Measurements from ENCODE around the gene ADCK1.
"Not testable (repeated sequence)": the region's sequence is repeated elsewhere in the genome, so short reads cannot be mapped to it uniquely, and the experiment has no call there.

The ADCK1 gene

GRCh38 chr14:77763316-77763715, 36.6 kb upstream of the ADCK1 start:
- H3K4me3 ChIP-seq (ENCODE audit: low read length), result no peak overlapping the region
- no peak for DNase-seq (ENCODE audit: low read depth)
- TF ChIP-seq, protein P1, sequence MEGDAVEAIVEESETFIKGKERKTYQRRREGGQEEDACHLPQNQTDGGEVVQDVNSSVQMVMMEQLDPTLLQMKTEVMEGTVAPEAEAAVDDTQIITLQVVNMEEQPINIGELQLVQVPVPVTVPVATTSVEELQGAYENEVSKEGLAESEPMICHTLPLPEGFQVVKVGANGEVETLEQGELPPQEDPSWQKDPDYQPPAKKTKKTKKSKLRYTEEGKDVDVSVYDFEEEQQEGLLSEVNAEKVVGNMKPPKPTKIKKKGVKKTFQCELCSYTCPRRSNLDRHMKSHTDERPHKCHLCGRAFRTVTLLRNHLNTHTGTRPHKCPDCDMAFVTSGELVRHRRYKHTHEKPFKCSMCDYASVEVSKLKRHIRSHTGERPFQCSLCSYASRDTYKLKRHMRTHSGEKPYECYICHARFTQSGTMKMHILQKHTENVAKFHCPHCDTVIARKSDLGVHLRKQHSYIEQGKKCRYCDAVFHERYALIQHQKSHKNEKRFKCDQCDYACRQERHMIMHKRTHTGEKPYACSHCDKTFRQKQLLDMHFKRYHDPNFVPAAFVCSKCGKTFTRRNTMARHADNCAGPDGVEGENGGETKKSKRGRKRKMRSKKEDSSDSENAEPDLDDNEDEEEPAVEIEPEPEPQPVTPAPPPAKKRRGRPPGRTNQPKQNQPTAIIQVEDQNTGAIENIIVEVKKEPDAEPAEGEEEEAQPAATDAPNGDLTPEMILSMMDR (conservative IDR thresholded peaks at IDR 0.05; ENCODE audit: low read depth, low read length), result no peak

GRCh38 chr14:77763978-77764377, 35.9 kb upstream of the ADCK1 start:
- no peak for DNase-seq (ENCODE audit: low read depth)
- TF ChIP-seq, protein P1 (conservative IDR thresholded peaks at IDR 0.05; ENCODE audit: low read depth, low read length), result no peak

DNA sequence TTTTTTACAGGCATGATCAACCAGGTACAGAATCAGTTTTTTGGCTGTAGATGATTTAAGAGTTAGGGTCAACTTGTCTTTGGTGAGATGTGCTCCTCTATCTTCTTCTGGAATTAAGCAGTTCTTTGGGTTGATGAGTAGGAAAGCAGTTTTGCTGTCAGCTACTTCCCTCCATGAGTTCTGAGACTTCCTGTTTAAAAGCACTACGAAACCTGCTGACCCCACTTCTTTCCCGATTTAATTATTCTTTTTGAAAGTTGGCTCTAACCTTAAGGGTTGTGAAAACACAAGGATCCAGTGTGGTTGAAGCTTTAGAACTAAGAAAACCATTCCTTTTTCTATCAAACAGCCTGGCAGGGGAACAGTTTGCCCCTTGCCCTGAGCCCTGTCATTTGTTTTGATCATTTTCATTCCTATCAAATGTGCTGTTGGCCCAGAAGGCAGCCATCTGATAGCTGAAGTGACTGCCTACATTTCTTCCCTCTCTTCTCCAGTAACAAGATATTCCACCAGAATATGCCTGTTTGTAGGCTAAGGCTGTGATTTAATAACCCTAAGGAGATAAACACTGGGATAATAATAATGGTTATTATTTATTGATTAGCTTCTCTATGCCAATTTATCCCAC, 31.4 kb upstream of the ADCK1 start:
- not testable (repeated sequence) for DNase-seq (ENCODE audit: low read depth); H3K4me3 ChIP-seq (ENCODE audit: low read length)

More at GRCh38 chr14:77763978-77764377, 35.9 kb upstream of the ADCK1 start:
- no peak overlapping the region for H3K4me3 ChIP-seq (ENCODE audit: low read length)

GRCh38 chr14:77773966-77774365, 25.9 kb upstream of the ADCK1 start:
- DNase-seq (ENCODE audit: low read depth); H3K4me3 ChIP-seq (ENCODE audit: low read length): not testable (repeated sequence)

DNA sequence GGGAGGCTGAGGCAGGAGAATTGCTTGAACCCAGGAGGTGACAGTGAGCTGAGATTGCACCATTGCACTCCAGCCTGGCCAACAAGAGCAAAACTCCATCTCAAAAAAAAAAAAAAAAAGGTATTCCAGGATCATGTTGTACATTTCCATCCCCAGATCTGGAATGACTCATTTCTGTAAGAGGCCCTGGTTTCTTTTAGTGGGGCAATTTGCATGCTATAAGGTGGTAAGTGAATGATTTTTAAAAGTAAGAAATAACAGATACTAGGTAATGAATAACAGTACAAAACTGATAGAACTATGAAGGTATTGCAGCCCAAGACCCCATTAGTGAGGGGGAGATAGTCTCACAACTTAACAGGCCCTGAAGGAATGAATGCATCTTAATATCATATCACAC, 17.7 kb upstream of the ADCK1 start:
- no peak for DNase-seq (ENCODE audit: low read depth)
- TF ChIP-seq, protein P1 (conservative IDR thresholded peaks at IDR 0.05; ENCODE audit: low read depth, low read length), result no peak
- H3K4me3 ChIP-seq (ENCODE audit: low read length), result no peak overlapping the region

GRCh38 chr14:77786148-77786547, 13.8 kb upstream of the ADCK1 start:
- DNase-seq (ENCODE audit: low read depth), result no peak
- TF ChIP-seq, protein P1 (conservative IDR thresholded peaks at IDR 0.05; ENCODE audit: low read depth, low read length), result no peak
- no peak overlapping the region for H3K4me3 ChIP-seq (ENCODE audit: low read length)

DNA sequence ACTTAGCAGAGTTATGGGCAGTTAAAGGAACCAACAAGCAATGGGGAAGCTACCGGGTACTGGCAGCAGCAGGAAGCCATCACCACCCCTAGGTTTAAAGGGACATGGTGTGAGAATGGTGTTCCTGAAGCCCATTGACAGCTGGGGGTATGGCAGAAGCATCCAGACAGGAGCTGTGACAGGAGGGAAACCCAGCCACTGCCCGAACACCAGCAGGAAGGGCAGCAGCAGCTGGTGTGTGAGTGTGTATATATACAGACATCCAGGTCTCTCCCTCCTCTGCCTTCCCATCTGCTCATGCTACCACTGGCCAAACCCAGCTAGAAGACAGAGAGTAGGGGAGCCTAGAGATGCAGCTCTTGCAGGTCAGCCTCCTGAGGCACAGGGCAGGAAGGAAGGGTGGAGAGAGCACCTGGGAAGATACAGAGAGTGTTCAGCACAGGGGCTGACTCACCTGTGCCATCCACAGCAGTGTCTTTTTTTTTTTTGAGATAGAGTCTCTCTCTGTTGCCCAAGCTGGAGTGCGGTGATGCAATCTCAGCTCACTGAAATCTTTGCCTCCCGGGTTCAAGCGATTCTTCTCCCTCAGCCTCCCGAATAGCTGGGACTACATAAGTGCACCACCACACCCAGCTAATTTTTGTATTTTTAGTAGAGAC, 9.2 kb upstream of the ADCK1 start:
- TF ChIP-seq, protein P1 (conservative IDR thresholded peaks at IDR 0.05; ENCODE audit: low read depth, low read length), result no peak
- no peak for DNase-seq (ENCODE audit: low read depth)
- no peak overlapping the region for H3K4me3 ChIP-seq (ENCODE audit: low read length)

DNA sequence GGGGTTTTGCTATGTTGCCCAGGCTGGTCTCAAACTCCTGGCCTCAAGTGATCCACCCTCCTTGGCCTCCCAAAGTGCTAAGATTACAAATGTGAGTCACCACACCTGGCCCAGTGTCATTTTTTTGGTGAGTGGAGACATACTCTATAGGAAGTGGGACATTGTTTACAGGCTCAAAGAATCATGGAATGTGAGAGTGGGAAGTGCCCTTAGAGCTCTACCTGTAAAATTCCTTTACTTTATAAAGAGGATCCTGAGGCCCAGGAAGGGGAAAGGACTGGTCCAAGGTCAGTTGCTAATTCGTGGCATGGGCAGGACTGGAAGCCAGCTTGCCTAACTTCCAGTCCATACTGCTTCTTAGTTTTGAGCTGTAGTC, 8.7 kb upstream of the ADCK1 start:
- no peak overlapping the region for H3K4me3 ChIP-seq (ENCODE audit: low read length)
- TF ChIP-seq, protein P1 (conservative IDR thresholded peaks at IDR 0.05; ENCODE audit: low read depth, low read length), result no peak

DNA sequence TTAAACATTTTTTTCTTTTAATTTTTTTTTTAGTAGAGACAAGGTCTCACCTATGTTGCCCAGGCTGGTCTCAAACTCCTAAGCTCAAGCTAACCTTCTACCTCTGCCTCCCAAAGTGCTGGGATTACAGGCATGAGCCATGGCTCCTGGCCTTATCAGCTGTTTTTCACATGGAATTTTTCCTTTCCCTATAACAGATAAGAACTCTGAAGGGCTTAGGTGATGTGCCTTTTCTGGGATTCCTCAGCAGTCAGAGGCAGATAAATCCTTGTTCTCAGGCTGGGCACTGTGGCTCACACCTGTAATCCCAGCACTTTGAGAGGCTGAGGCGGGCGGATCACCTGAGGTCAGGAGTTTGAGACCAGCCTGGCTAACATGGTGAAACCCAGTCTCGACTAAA, 6.7 kb upstream of the ADCK1 start:
- not testable (repeated sequence) for H3K4me3 ChIP-seq (ENCODE audit: low read length); DNase-seq (ENCODE audit: low read depth)

More for the DNA sequence above, 8.7 kb upstream of the ADCK1 start:
- no peak for DNase-seq (ENCODE audit: low read depth)

Data from retinal pigment epithelial cell (primary cell).